Loucy (cell line): ENCODE measurements around the gene GDA.

Experiments used
- H2AFZ ChIP-seq: fragments of 200-600 bp; sonication (generic); 2 replicates; pipeline ENCODE4 v1.6.0; 2016; ENCODE audit warnings: antibody characterized with exemption, mild to moderate bottlenecking, low read length, moderate library complexity
- H3F3A ChIP-seq: fragments of 200-600 bp; 2 replicates; pipeline ENCODE4 v1.6.0; 2016; ENCODE audit warnings: antibody characterized with exemption, low read depth, mild to moderate bottlenecking
- H3K27me3 ChIP-seq: fragments of 200-600 bp; sonication (generic); 2 replicates; pipeline ENCODE4 v1.6.1; 2014; ENCODE audit warnings: low read length, mild to moderate bottlenecking; ENCODE audit not compliant: insufficient read depth, poor library complexity, severe bottlenecking
- H3K36me3 ChIP-seq: fragments of 200-600 bp; sonication (generic); 2 replicates; pipeline ENCODE4 v1.6.1; 2016; ENCODE audit warnings: low read length; ENCODE audit not compliant: insufficient read depth
- H3K4me1 ChIP-seq: fragments of 200-600 bp; sonication (generic); 2 replicates; pipeline ENCODE4 v1.5.1; 2014; ENCODE audit warnings: low read length, mild to moderate bottlenecking; ENCODE audit not compliant: insufficient read depth, poor library complexity, severe bottlenecking
- H3K4me2 ChIP-seq: fragments of 200-600 bp; sonication (generic); 2 replicates; pipeline ENCODE4 v1.6.0; 2014; ENCODE audit warnings: antibody characterized with exemption, low read length, low read depth, mild to moderate bottlenecking; ENCODE audit not compliant: poor library complexity, severe bottlenecking
- H3K4me3 ChIP-seq: fragments of 200-600 bp; sonication (generic); 2 replicates; pipeline ENCODE4 v1.5.1; 2014; ENCODE audit warnings: low read length, mild to moderate bottlenecking, mixed read lengths; ENCODE audit not compliant: poor library complexity, severe bottlenecking
- H3K79me2 ChIP-seq: fragments of 200-600 bp; sonication (generic); 2 replicates; pipeline ENCODE4 v1.6.1; 2014; ENCODE audit warnings: low read length; ENCODE audit not compliant: insufficient read depth
- H3K9ac ChIP-seq: fragments of 200-600 bp; sonication (generic); 2 replicates; pipeline ENCODE4 v1.6.0; 2014; ENCODE audit warnings: mild to moderate bottlenecking, low read depth, low read length, moderate library complexity; ENCODE audit not compliant: poor library complexity, severe bottlenecking
- H3K9me2 ChIP-seq: fragments of 200-600 bp; sonication (generic); replicated peaks from 2 replicates; pipeline ENCODE4 v1.6.1; 2016; ENCODE audit warnings: low read depth, low read length, mixed read lengths
- H3K9me3 ChIP-seq: fragments of 200-600 bp; sonication (generic); 2 replicates; pipeline ENCODE4 v1.6.1; 2014; ENCODE audit warnings: mild to moderate bottlenecking, antibody characterized with exemption, low read length, low read depth; ENCODE audit not compliant: insufficient read depth
- H4K20me1 ChIP-seq: fragments of 200-600 bp; sonication (generic); 2 replicates; pipeline ENCODE4 v1.6.0; 2014; ENCODE audit warnings: antibody characterized with exemption, low read length, mild to moderate bottlenecking; ENCODE audit not compliant: insufficient read depth, poor library complexity, severe bottlenecking
- EZH2phosphoT487 ChIP-seq: fragments of 200-600 bp; IDR thresholded peaks from 2 replicates; pipeline ENCODE4 v1.6.1; 2018; ENCODE audit warnings: antibody characterized with exemption, mild to moderate bottlenecking, moderate library complexity, borderline replicate concordance
- TF ChIP-seq, protein P1 (sequence below): fragments of 200-600 bp; sonication (generic); conservative IDR thresholded peaks from 2 replicates; pipeline ENCODE4 v1.5.1; 2014; ENCODE audit warnings: mild to moderate bottlenecking, antibody characterized with exemption, low read length

GDA gene

GRCh38 chr9:72254901-72255545, 105.8 kb downstream of the GDA start:
- H4K20me1 ChIP-seq, result no peaks in the 10 kb centered on the region
- no peaks in the 10 kb centered on the region for H3K36me3 ChIP-seq
- H3K79me2 ChIP-seq, result no peaks in the 10 kb centered on the region
- no peaks in the 10 kb centered on the region for H3K27me3 ChIP-seq
- no peak overlapping the region for H2AFZ ChIP-seq
- H3F3A ChIP-seq, result no peaks in the 10 kb centered on the region
- H3K9me3 ChIP-seq, result no peaks in the 10 kb centered on the region
- TF ChIP-seq, protein P1, sequence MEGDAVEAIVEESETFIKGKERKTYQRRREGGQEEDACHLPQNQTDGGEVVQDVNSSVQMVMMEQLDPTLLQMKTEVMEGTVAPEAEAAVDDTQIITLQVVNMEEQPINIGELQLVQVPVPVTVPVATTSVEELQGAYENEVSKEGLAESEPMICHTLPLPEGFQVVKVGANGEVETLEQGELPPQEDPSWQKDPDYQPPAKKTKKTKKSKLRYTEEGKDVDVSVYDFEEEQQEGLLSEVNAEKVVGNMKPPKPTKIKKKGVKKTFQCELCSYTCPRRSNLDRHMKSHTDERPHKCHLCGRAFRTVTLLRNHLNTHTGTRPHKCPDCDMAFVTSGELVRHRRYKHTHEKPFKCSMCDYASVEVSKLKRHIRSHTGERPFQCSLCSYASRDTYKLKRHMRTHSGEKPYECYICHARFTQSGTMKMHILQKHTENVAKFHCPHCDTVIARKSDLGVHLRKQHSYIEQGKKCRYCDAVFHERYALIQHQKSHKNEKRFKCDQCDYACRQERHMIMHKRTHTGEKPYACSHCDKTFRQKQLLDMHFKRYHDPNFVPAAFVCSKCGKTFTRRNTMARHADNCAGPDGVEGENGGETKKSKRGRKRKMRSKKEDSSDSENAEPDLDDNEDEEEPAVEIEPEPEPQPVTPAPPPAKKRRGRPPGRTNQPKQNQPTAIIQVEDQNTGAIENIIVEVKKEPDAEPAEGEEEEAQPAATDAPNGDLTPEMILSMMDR, result no peak
- TF ChIP-seq EZH2phosphoT487, result no peak
- H3K4me1 ChIP-seq, result no peaks in the 10 kb centered on the region
- H3K9me2 ChIP-seq, result no peaks in the 10 kb centered on the region
- no peak overlapping the region for H3K4me2 ChIP-seq
- H3K4me3 ChIP-seq, result no peak overlapping the region
- no peak overlapping the region for H3K9ac ChIP-seq

DNA sequence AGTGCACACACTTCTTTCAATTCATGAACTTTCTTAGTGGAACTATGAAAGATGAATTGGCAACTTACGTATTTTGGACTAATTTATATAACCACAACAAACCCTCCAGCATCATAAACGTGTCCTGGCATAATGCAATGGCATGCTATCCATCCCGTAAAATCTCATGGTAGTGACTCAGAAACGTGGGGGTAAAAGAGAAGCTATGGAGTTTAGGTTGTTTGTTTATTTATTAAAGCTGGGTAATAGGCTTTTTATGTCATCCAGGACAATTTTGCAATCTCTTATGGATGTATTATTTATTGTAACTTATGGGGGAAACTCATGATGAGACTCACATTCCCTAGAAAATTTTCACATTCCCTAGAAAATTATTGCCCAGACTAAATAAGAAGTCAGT, 106.3 kb downstream of the GDA start:
- Histone ChIP-seq H3K4me2 (no peak overlapping the region), H3K4me1 (no peaks in the 10 kb centered on the region), H3K79me2 (no peaks in the 10 kb centered on the region), H3K9me3 (no peaks in the 10 kb centered on the region), H3K36me3 (no peaks in the 10 kb centered on the region), H3F3A (no peaks in the 10 kb centered on the region), H3K4me3 (no peak overlapping the region), H4K20me1 (no peaks in the 10 kb centered on the region), H3K9me2 (no peaks in the 10 kb centered on the region), H3K9ac (no peak overlapping the region), H2AFZ (no peak overlapping the region), H3K27me3 (no peaks in the 10 kb centered on the region)
- no peak for TF ChIP-seq EZH2phosphoT487
- TF ChIP-seq, protein P1, result no peak

GRCh38 chr9:72256931-72257330, 107.7 kb downstream of the GDA start:
- H3K79me2 ChIP-seq, result no peaks in the 10 kb centered on the region
- H3K9me2 ChIP-seq, result no peaks in the 10 kb centered on the region
- no peak for TF ChIP-seq EZH2phosphoT487
- TF ChIP-seq, protein P1, result no peak
- H3F3A ChIP-seq, result no peaks in the 10 kb centered on the region
- no peak overlapping the region for H3K4me3 ChIP-seq
- H3K9ac ChIP-seq, result no peak overlapping the region
- no peaks in the 10 kb centered on the region for H3K9me3 ChIP-seq
- H3K4me2 ChIP-seq, result no peak overlapping the region
- H4K20me1 ChIP-seq, result no peaks in the 10 kb centered on the region
- H3K36me3 ChIP-seq, result no peaks in the 10 kb centered on the region
- no peaks in the 10 kb centered on the region for H3K27me3 ChIP-seq
- H2AFZ ChIP-seq, result no peak overlapping the region
- H3K4me1 ChIP-seq, result no peaks in the 10 kb centered on the region
